AG04449 (cell line): ENCODE measurements around the gene NPAS3.
A peak's percentile ranks its signal among the peaks of the same experiment; 100 is the strongest.

ENCODE experiments used
- CTCF ChIA-PET: fragments of 350-600 bp; formaldehyde crosslinking; extraction: SDS; loops from one replicate; lab custom pipeline; 2021; ENCODE audit warnings: antibody characterized with exemption; lab: Yijun Ruan, JAX
- POLR2A ChIA-PET: fragments of 400-600, 350-600 bp; formaldehyde crosslinking; extraction: SDS; loops from one replicate; lab custom pipeline; 2020; ENCODE audit warnings: antibody characterized with exemption, inconsistent platforms; lab: Yijun Ruan, JAX
- DNase-seq: peaks from one replicate; pipeline ENCODE4 v3.0.0-alpha.2; 2010; ENCODE audit warnings: low read depth, low spot score
- H3K4me3 ChIP-seq: 2 replicates; pipeline ENCODE4 v1.5.1; 2011; ENCODE audit warnings: low read depth, mild to moderate bottlenecking, control low read depth, low read length
- TF ChIP-seq, protein P1 (sequence below): IDR thresholded peaks from one replicate; pipeline ENCODE4 v1.5.1; 2011; ENCODE audit warnings: mild to moderate bottlenecking, moderate library complexity, low read length, control low read depth, inconsistent platforms; ENCODE audit not compliant: insufficient read depth; ENCODE audit errors: missing control alignments

NPAS3 gene

DNA sequence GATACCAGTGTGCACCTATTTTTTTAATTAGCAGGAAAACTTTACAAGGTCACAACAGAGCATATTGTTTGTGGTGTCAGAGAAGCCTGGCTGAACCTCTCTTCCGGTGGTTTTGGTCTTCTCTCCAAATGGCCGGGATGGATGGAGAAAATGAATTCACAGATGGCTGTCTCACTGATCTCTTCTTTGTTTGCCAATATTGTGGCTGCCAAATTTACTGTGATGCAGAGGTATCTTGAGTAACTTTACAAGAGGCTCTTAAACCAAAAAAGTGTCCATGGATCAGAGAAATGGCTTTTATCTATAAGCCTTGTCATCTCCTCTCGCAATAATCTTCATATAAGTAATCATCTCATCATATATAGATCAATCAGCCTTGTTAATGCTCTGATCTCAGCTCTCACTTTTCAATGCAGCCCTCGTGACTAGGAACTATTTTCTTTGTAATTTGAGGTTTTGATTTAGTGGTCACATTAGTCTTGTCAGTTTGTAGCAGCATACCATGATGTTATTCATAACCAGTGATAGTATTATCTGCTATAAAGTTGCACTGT is 704.1 kb downstream of the NPAS3 start:
- no peak overlapping the region for H3K4me3 ChIP-seq
- no peak for DNase-seq
- POLR2A ChIA-PET: no interaction called here
- CTCF ChIA-PET: interaction anchor here (1.2 kb wide), 1 partner anchor 150 kb away, joined by 4 read pairs; no protein-coding TSS in a partner anchor
- TF ChIP-seq, protein P1, sequence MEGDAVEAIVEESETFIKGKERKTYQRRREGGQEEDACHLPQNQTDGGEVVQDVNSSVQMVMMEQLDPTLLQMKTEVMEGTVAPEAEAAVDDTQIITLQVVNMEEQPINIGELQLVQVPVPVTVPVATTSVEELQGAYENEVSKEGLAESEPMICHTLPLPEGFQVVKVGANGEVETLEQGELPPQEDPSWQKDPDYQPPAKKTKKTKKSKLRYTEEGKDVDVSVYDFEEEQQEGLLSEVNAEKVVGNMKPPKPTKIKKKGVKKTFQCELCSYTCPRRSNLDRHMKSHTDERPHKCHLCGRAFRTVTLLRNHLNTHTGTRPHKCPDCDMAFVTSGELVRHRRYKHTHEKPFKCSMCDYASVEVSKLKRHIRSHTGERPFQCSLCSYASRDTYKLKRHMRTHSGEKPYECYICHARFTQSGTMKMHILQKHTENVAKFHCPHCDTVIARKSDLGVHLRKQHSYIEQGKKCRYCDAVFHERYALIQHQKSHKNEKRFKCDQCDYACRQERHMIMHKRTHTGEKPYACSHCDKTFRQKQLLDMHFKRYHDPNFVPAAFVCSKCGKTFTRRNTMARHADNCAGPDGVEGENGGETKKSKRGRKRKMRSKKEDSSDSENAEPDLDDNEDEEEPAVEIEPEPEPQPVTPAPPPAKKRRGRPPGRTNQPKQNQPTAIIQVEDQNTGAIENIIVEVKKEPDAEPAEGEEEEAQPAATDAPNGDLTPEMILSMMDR: no peak

DNA sequence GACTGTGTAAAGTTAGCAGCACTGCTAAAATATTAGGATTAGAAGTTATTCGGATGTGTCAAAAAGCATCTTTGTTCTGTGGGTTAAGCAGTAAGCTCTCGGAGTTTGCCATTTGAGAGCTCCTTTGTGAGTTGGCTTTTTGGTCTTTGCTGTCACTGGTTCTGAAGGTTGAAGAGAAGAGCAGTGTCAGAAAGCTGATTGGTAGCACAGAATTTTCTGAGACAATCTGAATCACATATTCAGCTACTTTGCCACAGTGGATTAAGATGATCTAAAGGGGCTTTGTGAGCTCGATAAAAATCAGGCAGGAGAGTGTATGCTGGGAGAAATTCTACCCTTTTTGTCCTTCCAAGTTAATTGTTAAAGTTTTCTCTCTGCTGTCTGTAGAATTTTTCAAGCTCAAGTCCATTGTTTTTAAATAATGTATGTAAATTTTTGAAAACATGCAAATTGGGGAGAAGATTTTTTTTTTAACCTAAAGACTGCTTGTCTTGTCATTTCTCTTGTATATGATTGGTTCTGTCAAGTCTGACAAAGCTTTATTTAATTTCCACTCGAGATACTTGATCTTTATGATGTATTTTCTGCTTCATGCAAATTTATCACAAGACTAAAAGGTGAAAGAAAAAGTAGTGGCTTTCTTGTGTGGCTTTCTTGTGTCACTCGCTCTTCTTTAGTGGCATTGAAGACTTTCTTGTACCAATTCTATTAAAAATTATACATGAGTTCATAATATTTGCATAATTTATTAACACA is 704.9 kb downstream of the NPAS3 start:
- ChIA-PET CTCF (interaction anchor here (1.2 kb wide), 1 partner anchor 149 kb away, joined by 4 read pairs; no protein-coding TSS in a partner anchor), POLR2A (no interaction called here)
- TF ChIP-seq, protein P1: no peak
- no peak for DNase-seq
- no peak overlapping the region for H3K4me3 ChIP-seq

DNA sequence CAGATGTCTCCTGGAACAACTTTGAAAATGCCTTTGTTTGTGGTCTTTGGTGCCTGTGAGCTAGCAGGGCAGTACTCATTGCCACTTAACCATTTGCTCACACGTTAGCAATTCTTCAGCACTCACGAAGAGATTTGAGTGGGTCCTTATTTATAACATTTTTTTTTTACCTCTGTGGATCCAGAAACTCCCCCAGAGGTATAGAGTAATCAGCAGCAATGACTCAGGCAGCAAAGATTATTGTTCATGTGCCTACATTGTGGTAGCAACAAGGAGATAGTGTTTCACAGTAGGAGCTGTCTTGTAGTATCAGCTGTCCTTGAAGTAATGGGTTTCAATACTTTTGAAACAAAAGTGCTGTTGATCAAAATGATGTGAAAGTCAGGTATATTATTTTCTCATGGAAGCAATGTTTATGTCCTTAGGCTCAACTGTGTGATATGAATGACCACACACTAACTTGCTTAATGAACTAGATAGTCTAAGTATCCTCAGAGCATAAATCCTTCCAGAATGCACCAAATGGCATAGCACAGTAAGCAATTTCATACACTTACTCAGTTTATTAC is 708.1 kb downstream of the NPAS3 start:
- no peak for DNase-seq
- H3K4me3 ChIP-seq: no peak overlapping the region
- ChIA-PET POLR2A (no interaction called here), CTCF (interaction anchor here (1.3 kb wide), 1 partner anchor 8 kb away, joined by 3 read pairs; no protein-coding TSS in a partner anchor)
- TF ChIP-seq, protein P1: no peak

DNA sequence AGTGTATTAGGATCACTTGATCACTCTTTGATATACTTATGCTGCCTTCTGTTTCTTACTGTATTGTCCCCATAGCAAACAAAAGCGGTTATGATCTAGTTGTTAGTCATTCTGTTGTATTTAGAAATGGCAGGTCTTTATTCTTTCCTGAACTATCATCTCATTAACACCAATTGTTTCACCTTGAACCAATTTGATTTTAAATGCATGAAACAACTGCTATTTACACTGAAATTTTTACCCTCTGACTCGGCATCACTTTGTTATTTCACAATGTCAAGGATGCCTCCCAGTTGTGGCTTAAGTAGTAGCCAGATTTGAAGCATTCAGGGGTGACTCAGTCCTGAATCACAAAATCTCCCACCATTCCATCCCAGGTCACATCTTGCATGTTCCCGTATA is 708.7 kb downstream of the NPAS3 start:
- POLR2A ChIA-PET: no interaction called here
- peak; percentile 89 for DNase-seq
- TF ChIP-seq, protein P1: no peak
- H3K4me3 ChIP-seq: no peak overlapping the region
- CTCF ChIA-PET: interaction anchor here (1.0 kb wide), 1 partner anchor 145 kb away, joined by 3 read pairs; no protein-coding TSS in a partner anchor

DNA sequence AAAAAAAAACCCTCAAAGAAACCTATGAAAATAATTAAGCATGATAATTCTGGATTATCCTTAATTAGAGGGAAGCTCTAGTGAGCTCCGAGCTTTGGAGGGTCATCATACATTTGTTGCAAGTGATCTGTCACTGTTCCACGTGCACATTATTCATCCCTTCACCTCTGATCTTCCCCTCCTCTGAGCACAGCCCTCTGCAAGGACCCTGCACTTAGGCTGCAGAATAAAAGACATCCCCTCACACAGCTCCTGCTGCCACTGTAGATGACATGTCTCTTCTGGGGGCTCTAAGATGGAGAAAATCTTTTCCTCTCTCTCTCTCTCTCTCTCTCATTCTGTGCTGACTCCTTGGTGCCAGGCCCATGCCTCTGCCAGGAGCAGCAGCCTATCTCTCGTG is 711.8 kb downstream of the NPAS3 start:
- ChIA-PET POLR2A (no interaction called here), CTCF (no interaction called here)
- H3K4me3 ChIP-seq: no peak overlapping the region
- DNase-seq: no peak
- TF ChIP-seq, protein P1: no peak

DNA sequence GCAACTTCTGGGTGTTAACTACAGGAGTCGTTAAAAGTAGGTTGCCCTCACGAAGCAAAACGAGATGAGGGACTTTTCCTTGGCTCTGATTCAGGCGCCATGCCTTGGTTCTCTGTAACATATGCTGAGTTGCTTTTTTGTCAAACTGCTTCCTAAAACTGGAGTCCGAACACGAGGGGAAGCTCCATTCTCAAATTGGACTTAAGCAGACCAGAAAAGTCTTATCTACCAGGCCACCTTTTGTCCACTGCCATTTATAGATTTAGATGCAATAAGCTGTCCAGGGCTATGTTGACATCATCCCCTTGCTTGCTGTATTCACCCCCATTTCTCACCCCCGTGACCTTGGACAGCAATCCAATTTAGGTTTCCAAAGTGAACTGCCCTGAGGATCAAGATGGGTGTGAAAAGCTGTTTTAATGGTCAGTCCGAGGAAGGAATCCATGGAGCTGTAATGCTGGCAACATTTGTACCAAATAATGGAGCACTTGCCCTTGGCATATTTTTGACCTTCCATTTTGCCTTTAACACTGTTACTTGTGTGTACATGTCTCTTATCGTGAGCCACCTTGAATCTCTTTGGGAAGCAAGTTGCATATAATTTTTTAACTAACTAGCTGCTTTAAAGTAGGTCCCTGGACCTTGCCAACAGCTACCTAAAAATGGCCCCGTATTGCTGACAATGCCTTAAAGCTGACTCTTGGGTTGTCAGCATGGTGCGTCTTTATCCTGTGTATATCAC is 714.1 kb downstream of the NPAS3 start:
- ChIA-PET POLR2A (no interaction called here), CTCF (interaction anchor here (1.9 kb wide), 1 partner anchor 18 kb away, joined by 4 read pairs; no protein-coding TSS in a partner anchor)
- DNase-seq: no peak
- H3K4me3 ChIP-seq: no peak overlapping the region
- TF ChIP-seq, protein P1: no peak
